Neural crest cell (in vitro differentiated cells): Measurements from ENCODE around the gene RRP8. TPM values are rescaled to one million over a fixed set of nuclear protein-coding genes. Genes with fewer than 3 reads are reported as not detected.

Experiments used
- DNase-seq: peaks from one replicate; pipeline ENCODE4 v3.0.0; 2021; ENCODE audit warnings: low read depth, mixed read lengths, low spot score
- H3K27ac Mint-ChIP-seq: one replicate; pipeline ENCODE4 v1.8.0; 2021; ENCODE audit warnings: mild to moderate bottlenecking, mixed read lengths; ENCODE audit not compliant: unreplicated experiment
- H3K27me3 Mint-ChIP-seq: 2 replicates; pipeline ENCODE4 v1.8.0; 2021; ENCODE audit warnings: low read depth, mild to moderate bottlenecking, mixed read lengths
- H3K36me3 Mint-ChIP-seq: 2 replicates; pipeline ENCODE4 v1.8.0; 2021; ENCODE audit warnings: low read depth, mild to moderate bottlenecking, mixed read lengths
- H3K4me1 Mint-ChIP-seq: 2 replicates; pipeline ENCODE4 v1.8.0; 2021; ENCODE audit warnings: mixed read lengths
- H3K4me3 Mint-ChIP-seq: one replicate; pipeline ENCODE4 v1.8.0; 2021; ENCODE audit warnings: mild to moderate bottlenecking, mixed read lengths
- H3K9me3 Mint-ChIP-seq: 2 replicates; pipeline ENCODE4 v1.8.0; 2021; ENCODE audit warnings: mixed read lengths
- total RNA-seq: library from RNA; stranded (reverse); gene quantifications from 2 replicates; pipeline ENCODE4 v1.2.1, GENCODE V29; 2021
- TF ChIP-seq, protein P1 (sequence below): fragments of 200-600 bp; sonication (generic); conservative IDR thresholded peaks from 2 replicates; pipeline ENCODE4 v1.5.0; 2021; ENCODE audit warnings: antibody characterized with exemption, mild to moderate bottlenecking

RRP8 gene
- total RNA-seq, 1 donor from 2014 or later: 22.5 TPM

DNA sequence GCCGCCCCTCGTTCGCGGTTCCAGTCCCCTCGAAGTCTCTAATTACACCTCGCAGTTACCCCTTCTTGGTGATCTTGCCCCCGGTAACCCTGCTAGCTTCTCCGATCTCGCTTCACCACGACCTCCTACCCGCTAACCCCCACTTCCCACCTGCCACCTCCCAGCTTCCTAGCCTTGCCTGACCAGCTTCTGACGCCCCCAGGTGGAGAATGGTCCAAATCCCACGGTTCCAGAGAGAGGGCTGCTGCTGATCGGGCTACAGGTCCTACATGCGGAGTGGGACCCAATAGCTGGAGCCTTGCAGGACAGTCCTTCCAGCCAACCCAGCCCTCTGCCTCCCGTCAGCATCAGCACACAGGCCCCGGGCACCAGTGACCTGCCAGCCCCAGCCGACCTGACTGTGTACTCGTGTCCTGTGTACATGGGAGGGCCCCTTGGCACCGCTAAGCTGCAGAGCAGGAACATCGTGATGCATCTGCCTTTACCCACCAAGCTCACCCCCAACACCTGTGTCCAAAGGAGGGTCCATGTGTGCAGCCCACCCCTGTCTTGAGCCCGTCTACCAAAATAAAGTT is 31.9 kb downstream of the RRP8 start:
- DNase-seq: no peak
- no peak overlapping the region for H3K27ac Mint-ChIP-seq
- TF ChIP-seq, protein P1, sequence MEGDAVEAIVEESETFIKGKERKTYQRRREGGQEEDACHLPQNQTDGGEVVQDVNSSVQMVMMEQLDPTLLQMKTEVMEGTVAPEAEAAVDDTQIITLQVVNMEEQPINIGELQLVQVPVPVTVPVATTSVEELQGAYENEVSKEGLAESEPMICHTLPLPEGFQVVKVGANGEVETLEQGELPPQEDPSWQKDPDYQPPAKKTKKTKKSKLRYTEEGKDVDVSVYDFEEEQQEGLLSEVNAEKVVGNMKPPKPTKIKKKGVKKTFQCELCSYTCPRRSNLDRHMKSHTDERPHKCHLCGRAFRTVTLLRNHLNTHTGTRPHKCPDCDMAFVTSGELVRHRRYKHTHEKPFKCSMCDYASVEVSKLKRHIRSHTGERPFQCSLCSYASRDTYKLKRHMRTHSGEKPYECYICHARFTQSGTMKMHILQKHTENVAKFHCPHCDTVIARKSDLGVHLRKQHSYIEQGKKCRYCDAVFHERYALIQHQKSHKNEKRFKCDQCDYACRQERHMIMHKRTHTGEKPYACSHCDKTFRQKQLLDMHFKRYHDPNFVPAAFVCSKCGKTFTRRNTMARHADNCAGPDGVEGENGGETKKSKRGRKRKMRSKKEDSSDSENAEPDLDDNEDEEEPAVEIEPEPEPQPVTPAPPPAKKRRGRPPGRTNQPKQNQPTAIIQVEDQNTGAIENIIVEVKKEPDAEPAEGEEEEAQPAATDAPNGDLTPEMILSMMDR: no peak
- no peak overlapping the region for H3K4me3 Mint-ChIP-seq
- peaks cover 15% of the 10 kb centered on the region for H3K4me1 Mint-ChIP-seq
- H3K9me3 Mint-ChIP-seq: no peaks in the 10 kb centered on the region
- H3K27me3 Mint-ChIP-seq: no peaks in the 10 kb centered on the region
- H3K36me3 Mint-ChIP-seq: peaks cover 11% of the 10 kb centered on the region

DNA sequence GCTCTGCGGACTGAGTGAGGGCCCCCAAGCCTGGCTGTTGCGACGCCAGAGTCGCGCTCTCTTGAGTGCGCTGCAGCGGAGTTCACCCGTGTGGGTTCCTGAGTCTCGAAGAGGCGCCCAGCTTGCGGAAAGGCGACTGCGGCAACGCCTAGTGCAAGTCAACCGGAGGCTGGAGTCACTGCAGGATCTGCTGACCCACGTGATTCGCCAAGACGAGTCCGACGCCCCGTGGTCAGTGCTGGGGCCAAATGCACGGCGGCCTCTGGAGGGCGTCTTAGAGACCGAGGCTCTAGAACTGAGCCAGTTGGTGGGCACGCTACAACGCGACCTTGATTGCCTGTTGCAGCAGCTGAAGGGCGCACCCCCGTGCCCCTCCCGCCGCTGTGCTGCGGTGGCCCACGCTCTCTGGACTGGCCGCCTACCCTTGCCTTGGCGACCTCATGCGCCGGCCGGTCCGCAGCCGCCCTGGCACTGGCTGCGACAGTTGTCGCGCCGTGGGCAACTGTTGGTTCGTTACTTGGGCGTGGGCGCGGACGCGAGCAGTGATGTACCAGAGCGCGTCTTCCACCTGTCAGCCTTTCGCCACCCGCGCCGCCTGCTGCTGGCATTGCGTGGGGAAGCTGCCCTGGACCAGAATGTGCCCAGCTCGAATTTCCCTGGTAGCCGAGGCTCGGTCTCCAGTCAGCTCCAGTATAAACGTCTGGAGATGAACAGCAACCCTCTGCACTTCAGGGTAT is 32.6 kb downstream of the RRP8 start:
- no peak for DNase-seq
- Mint-ChIP-seq H3K9me3 (no peaks in the 10 kb centered on the region), H3K36me3 (peaks cover 11% of the 10 kb centered on the region), H3K27me3 (no peaks in the 10 kb centered on the region), H3K27ac (no peak overlapping the region), H3K4me1 (peaks cover 12% of the 10 kb centered on the region), H3K4me3 (no peak overlapping the region)
- TF ChIP-seq, protein P1: no peak

DNA sequence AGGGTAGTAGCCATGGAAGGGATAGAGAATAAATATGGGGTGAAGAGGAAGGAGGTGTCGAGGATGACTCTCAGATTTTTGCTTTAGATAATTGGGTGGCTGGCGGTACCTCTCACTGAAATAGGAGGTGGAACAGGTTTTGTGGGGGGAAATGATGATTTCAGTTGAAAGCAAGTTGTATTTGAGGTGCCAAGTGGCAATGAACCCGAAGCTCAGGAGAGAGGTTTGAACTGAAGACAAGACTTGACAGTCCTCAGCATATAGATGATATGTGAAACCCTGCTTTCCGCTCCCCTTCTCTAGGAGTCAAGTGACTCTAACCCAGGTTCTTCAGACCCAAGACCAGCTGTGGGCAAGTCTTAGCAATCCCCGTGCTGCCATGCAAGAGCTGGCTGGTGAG is 33.7 kb downstream of the RRP8 start:
- no peak for DNase-seq
- Mint-ChIP-seq H3K36me3 (peaks cover 11% of the 10 kb centered on the region), H3K9me3 (no peaks in the 10 kb centered on the region), H3K4me1 (peaks cover under 1% of the 10 kb centered on the region), H3K27me3 (no peaks in the 10 kb centered on the region), H3K27ac (no peak overlapping the region), H3K4me3 (no peak overlapping the region)
- TF ChIP-seq, protein P1: no peak

DNA sequence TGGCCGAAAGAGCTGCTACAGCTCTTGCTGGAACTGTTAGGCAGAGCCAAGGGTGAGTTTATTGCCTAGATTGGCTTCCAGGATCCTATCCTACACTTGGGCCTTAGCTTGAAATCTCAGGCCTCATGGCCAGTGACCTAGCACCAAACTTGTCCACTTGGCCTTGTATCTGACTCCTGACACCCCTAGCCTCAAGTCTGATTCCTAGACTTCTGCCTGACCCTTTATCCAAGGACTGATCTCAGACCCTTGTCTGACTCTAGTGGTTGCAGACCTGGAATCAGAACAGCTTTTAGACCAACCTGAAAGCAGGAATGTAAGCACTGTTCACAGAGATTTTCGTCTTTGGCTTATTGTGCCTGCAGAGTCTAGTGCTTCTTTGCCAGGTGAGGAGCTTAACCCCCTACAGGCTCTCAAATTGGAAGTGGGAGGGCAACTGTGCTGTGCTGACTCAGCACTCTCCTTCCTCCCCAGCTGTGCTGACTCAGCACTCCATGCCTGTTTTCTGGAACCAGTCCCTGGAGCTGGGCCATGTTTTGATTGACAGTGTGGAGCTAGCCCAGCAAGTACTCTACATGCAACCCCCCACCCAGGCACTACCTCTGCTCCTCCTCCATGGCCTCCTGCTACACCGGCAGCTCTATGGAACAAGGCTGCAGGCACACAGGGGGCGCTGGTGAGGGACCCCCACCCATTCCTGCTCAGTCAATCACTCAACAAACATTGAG is 35.1 kb downstream of the RRP8 start:
- Mint-ChIP-seq H3K27me3 (no peaks in the 10 kb centered on the region), H3K27ac (no peak overlapping the region), H3K4me3 (no peak overlapping the region), H3K4me1 (no peaks in the 10 kb centered on the region), H3K36me3 (peaks cover 11% of the 10 kb centered on the region), H3K9me3 (no peaks in the 10 kb centered on the region)
- peak; percentile 1 for DNase-seq
- TF ChIP-seq, protein P1: no peak

DNA sequence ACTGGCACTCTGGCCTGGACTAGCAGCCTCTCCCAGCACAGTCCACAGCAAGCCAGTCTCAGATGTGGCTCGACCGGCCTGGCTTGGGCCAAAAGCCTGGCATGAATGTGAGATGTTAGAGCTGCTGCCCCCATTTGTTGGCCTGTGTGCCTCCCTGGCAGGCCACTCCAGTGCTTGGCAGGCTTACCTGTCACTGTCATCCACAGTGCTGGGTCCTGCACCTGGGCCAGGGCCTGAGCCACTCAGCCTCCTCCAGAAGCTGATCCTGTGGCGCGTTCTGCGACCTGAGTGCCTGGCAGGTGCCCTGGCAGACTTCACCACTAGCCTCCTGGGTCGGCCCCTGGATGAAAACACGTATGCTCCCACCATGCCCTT is 36.1 kb downstream of the RRP8 start:
- no peak for DNase-seq
- no peaks in the 10 kb centered on the region for H3K9me3 Mint-ChIP-seq
- peaks cover 6% of the 10 kb centered on the region for H3K36me3 Mint-ChIP-seq
- no peak overlapping the region for H3K27ac Mint-ChIP-seq
- TF ChIP-seq, protein P1: no peak
- H3K4me3 Mint-ChIP-seq: no peak overlapping the region
- no peaks in the 10 kb centered on the region for H3K27me3 Mint-ChIP-seq
- no peaks in the 10 kb centered on the region for H3K4me1 Mint-ChIP-seq
